Stimulated activated CD4-positive, alpha-beta T cell treated with anti-CD3 and anti-CD28 coated beads, Interleukin-15, amount 100 ng/mL, for 24 hours (primary cell): Measurements from ENCODE around the gene DMXL1.

Experiments used
- DNase-seq: peaks from one replicate; pipeline ENCODE4 v3.0.0-alpha.2; 2020

The DMXL1 gene

GRCh38 chr5:119291056-119291455 lies 220.2 kb downstream of the DMXL1 start:
- DNase-seq, result no peak

GRCh38 chr5:119291877-119292276 lies 221.0 kb downstream of the DMXL1 start:
- DNase-seq, result no peak

- DNase-seq, result no peak
Measured at GRCh38 chr5:119292701-119293515, 222.0 kb downstream of the DMXL1 start.

- no peak for DNase-seq
Measured at GRCh38 chr5:119293516-119293829, 222.6 kb downstream of the DMXL1 start.
